HG03045 (cell line): ENCODE results near the gene C1orf210.
A peak's percentile ranks its signal among the peaks of the same experiment; 100 is the strongest.

Source experiments
- ATAC-seq: cut with Tn5 transposase; IDR thresholded peaks from one replicate; pipeline ENCODE4 v1.9.1; 2021; ENCODE audit warnings: mild to moderate bottlenecking, moderate library complexity; ENCODE audit not compliant: unreplicated experiment

The C1orf210 gene

GRCh38 chr1:43253876-43254275 lies 31.5 kb downstream of the C1orf210 start:
- ATAC-seq: no peak

GRCh38 chr1:43253173-43253572 lies 32.2 kb downstream of the C1orf210 start:
- no peak for ATAC-seq

GRCh38 chr1:43252225-43252624 lies 33.2 kb downstream of the C1orf210 start:
- no peak for ATAC-seq

- ATAC-seq: no peak
Observed at GRCh38 chr1:43251024-43251423, 34.4 kb downstream of the C1orf210 start.

GRCh38 chr1:43250351-43250761 lies 35.0 kb downstream of the C1orf210 start:
- ATAC-seq: no peak

- ATAC-seq: no peak
Observed at GRCh38 chr1:43247256-43247921, 38.0 kb downstream of the C1orf210 start.

GRCh38 chr1:43246466-43247213 lies 38.7 kb downstream of the C1orf210 start:
- no peak for ATAC-seq

- no peak for ATAC-seq
Observed at GRCh38 chr1:43243299-43243698, 42.1 kb downstream of the C1orf210 start.

- ATAC-seq: no peak
Observed at GRCh38 chr1:43241413-43241836, 44.0 kb downstream of the C1orf210 start.

- peak; percentile 66 for ATAC-seq
Observed at GRCh38 chr1:43239484-43239883, 45.9 kb downstream of the C1orf210 start.

GRCh38 chr1:43238991-43239469 lies 46.4 kb downstream of the C1orf210 start:
- ATAC-seq: peak; percentile 6

GRCh38 chr1:43238085-43238484 lies 47.3 kb downstream of the C1orf210 start:
- ATAC-seq: no peak

GRCh38 chr1:43237121-43237520 lies 48.3 kb downstream of the C1orf210 start:
- ATAC-seq: no peak

- no peak for ATAC-seq
Observed at GRCh38 chr1:43235451-43236121, 49.8 kb downstream of the C1orf210 start.

- no peak for ATAC-seq
Observed at GRCh38 chr1:43235040-43235439, 50.3 kb downstream of the C1orf210 start.

GRCh38 chr1:43234267-43234666 lies 51.1 kb downstream of the C1orf210 start:
- no peak for ATAC-seq

GRCh38 chr1:43233631-43234030 lies 51.8 kb downstream of the C1orf210 start:
- no peak for ATAC-seq

- ATAC-seq: no peak
Observed at GRCh38 chr1:43232482-43232881, 52.9 kb downstream of the C1orf210 start.

GRCh38 chr1:43232074-43232473 lies 53.3 kb downstream of the C1orf210 start:
- no peak for ATAC-seq
